Smooth muscle cell (in vitro differentiated cells): Measurements from ENCODE around the gene PEAK1. TPM values are rescaled to one million over a fixed set of nuclear protein-coding genes. Genes with fewer than 3 reads are reported as not detected.

Experiments
- DNase-seq: peaks from one replicate; lab custom pipeline; 2025; ENCODE audit not compliant: unreplicated experiment; lab: John Stamatoyannopoulos, UW
- H2AFZ ChIP-seq: fragments of 200-600 bp; sonication (generic); 2 replicates; pipeline ENCODE4 v1.6.0; 2016; ENCODE audit warnings: antibody characterized with exemption, low read depth, mild to moderate bottlenecking
- H3F3A ChIP-seq: fragments of 200-600 bp; sonication (generic); 2 replicates; pipeline ENCODE4 v1.6.0; 2017; ENCODE audit warnings: antibody characterized with exemption, low read depth
- H3K27ac ChIP-seq: fragments of 200-600 bp; sonication (generic); 2 replicates; pipeline ENCODE4 v1.5.1; 2016; ENCODE audit warnings: low read depth, mild to moderate bottlenecking
- H3K27me3 ChIP-seq: fragments of 200-600 bp; sonication (generic); 2 replicates; pipeline ENCODE4 v1.6.1; 2016; ENCODE audit warnings: low read depth, mild to moderate bottlenecking
- H3K36me3 ChIP-seq: fragments of 200-600 bp; sonication (generic); 2 replicates; pipeline ENCODE4 v1.5.1; 2016; ENCODE audit warnings: low read depth
- H3K4me1 ChIP-seq: fragments of 200-600 bp; sonication (generic); 2 replicates; pipeline ENCODE4 v1.5.1; 2016; ENCODE audit warnings: low read depth
- H3K4me2 ChIP-seq: fragments of 200-600 bp; sonication (generic); 2 replicates; pipeline ENCODE4 v1.6.0; 2016; ENCODE audit warnings: mild to moderate bottlenecking
- H3K4me3 ChIP-seq: fragments of 200-600 bp; sonication (generic); 2 replicates; pipeline ENCODE4 v1.5.1; 2016; ENCODE audit warnings: mild to moderate bottlenecking
- H3K79me2 ChIP-seq: fragments of 200-600 bp; sonication (generic); 2 replicates; pipeline ENCODE4 v1.6.0; 2016; ENCODE audit warnings: low read depth, mild to moderate bottlenecking
- H3K9ac ChIP-seq: fragments of 200-600 bp; sonication (generic); 2 replicates; pipeline ENCODE4 v1.6.0; 2016; ENCODE audit warnings: low read depth
- H3K9me3 ChIP-seq: fragments of 200-600 bp; sonication (generic); replicated peaks from 2 replicates; pipeline ENCODE4 v1.5.1; 2016; ENCODE audit warnings: low read depth
- H4K20me1 ChIP-seq: fragments of 200-600 bp; sonication (generic); 2 replicates; pipeline ENCODE4 v1.6.0; 2016; ENCODE audit warnings: low read depth
- whole genome bisulfite sequencing: methylation state at CpG from one replicate; pipeline ENCODE4 v1.1.7; 2016; ENCODE audit warnings: low lambda C conversion rate; 5-methylcytosine and 5-hydroxymethylcytosine counted together
- polyA plus RNA-seq: library from polyadenylated mRNA; unstranded; fragments of >200 nt; fragmentation: Nextera tagmentation; extraction: Ambion mirVana; gene quantifications from 2 replicates; pipeline ENCODE4 v1.2.1, GENCODE V29; 2016
- total RNA-seq: library from RNA; depleted of rRNA; stranded (reverse); fragments of >200 nt; gene quantifications from 2 replicates; pipeline ENCODE4 v1.2.3, GENCODE V29; 2014
- TF ChIP-seq, protein P1 (sequence below): fragments of 200-600 bp; sonication (generic); IDR thresholded peaks from 2 replicates; pipeline ENCODE4 v1.5.1; 2017; ENCODE audit warnings: borderline replicate concordance, mild to moderate bottlenecking, antibody characterized with exemption; ENCODE audit not compliant: insufficient read depth, poor library complexity, severe bottlenecking

PEAK1 gene
- total and polyA plus RNA-seq, 2 experiments from 2014 or later = 5.6 to 21.9 TPM

DNA sequence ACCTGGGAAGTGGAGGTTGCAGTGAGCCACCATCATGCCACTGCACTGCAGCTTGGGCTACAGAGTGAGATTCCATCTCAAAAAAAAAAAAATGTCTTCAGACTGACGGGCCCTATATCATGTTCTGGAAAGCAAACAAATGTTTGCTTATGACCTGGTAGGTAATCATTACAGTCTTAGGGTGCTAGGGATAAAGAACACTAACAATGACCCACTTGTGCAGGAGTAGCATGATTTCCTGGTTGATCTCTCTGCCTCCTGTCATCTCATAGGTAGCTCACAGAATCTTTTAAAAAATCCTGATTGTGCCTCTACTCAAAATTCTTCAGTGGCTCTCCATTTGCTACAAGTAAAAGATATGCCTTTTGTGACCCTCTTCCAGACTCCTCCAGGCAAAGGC is 274.5 kb downstream of the PEAK1 start:
- H3K4me2 ChIP-seq = peak overlapping the region; percentile 70
- peaks cover 3% of the 10 kb centered on the region for H4K20me1 ChIP-seq
- TF ChIP-seq, protein P1, sequence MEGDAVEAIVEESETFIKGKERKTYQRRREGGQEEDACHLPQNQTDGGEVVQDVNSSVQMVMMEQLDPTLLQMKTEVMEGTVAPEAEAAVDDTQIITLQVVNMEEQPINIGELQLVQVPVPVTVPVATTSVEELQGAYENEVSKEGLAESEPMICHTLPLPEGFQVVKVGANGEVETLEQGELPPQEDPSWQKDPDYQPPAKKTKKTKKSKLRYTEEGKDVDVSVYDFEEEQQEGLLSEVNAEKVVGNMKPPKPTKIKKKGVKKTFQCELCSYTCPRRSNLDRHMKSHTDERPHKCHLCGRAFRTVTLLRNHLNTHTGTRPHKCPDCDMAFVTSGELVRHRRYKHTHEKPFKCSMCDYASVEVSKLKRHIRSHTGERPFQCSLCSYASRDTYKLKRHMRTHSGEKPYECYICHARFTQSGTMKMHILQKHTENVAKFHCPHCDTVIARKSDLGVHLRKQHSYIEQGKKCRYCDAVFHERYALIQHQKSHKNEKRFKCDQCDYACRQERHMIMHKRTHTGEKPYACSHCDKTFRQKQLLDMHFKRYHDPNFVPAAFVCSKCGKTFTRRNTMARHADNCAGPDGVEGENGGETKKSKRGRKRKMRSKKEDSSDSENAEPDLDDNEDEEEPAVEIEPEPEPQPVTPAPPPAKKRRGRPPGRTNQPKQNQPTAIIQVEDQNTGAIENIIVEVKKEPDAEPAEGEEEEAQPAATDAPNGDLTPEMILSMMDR = no peak
- 83% methylated on average over 1 of the region's 1 CpG for WGBS
- peaks cover 17% of the 10 kb centered on the region for H3K36me3 ChIP-seq
- H3K9ac ChIP-seq = no peak overlapping the region
- H3F3A ChIP-seq = peaks cover 28% of the 10 kb centered on the region
- H3K4me3 ChIP-seq = no peak overlapping the region
- H3K27me3 ChIP-seq = no peaks in the 10 kb centered on the region
- peaks cover 11% of the 10 kb centered on the region for H3K9me3 ChIP-seq
- H3K79me2 ChIP-seq = peaks cover 11% of the 10 kb centered on the region
- no peak for DNase-seq
- H3K27ac ChIP-seq = peak overlapping the region; percentile 91
- H3K4me1 ChIP-seq = peaks cover 11% of the 10 kb centered on the region
- no peak overlapping the region for H2AFZ ChIP-seq

DNA sequence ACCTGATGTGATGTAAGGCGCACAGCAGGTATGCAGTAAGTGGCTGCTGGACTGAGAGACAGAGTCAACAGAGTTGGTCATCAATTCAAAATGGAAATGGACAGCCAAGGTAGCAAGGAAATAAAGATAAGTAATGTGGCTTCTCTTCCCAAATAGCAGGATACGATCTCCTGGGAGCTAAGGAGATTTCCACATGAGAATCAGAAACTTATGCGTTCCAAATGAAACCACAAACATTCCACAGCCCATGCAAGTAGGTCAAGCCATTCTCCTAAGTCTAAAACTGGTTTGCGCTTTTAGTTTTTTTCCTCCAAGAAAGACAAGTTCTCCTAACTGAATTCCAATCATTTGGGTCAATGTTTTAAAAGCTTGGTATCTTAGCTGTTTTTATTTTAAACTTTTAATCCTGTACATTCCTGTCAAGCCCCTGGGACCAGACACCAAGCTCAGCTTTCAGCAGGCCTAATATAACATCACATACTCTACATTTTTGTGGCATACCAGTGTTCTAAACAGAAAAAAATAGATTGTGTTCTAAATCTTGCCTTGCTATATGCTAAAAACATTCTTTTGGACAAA is 275.3 kb downstream of the PEAK1 start:
- Histone ChIP-seq H2AFZ (no peak overlapping the region), H3K4me3 (peak overlapping the region; percentile 5), H3K36me3 (peaks cover 20% of the 10 kb centered on the region), H3K4me1 (peaks cover 11% of the 10 kb centered on the region), H3K9me3 (peaks cover 16% of the 10 kb centered on the region), H4K20me1 (peaks cover 3% of the 10 kb centered on the region), H3F3A (peaks cover 28% of the 10 kb centered on the region), H3K27me3 (no peaks in the 10 kb centered on the region), H3K27ac (peak overlapping the region; percentile 91), H3K9ac (peak overlapping the region; percentile 46), H3K4me2 (peak overlapping the region; percentile 70), H3K79me2 (peaks cover 16% of the 10 kb centered on the region)
- TF ChIP-seq, protein P1 = no peak
- 22% methylated on average over 4 of the region's 4 CpGs for WGBS
- DNase-seq = no peak

DNA sequence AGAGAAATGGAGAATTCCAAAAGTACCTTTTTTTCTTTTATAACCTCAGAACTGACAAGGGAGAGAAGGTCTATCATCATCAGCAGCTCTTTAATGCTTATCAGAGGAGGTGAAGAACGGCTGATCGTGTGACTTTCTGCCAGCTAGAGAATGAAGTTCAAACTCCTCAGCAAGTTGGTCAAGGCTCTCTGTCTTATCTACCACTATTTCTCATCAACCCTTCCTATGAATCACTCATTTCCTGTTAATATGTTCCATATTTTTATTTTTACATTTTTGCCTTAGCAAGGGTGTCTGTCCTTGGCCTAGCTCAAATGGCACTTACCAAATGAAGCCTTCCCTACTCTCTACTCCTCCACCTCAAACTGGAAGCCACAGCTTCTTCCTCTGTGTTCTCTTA is 275.9 kb downstream of the PEAK1 start:
- peaks cover 16% of the 10 kb centered on the region for H3K9me3 ChIP-seq
- H3K27me3 ChIP-seq = no peaks in the 10 kb centered on the region
- peak overlapping the region; percentile 70 for H3K4me2 ChIP-seq
- peak overlapping the region; percentile 91 for H3K27ac ChIP-seq
- WGBS = 33% methylated on average over 2 of the region's 2 CpGs
- TF ChIP-seq, protein P1 = no peak
- peak overlapping the region; percentile 46 for H3K9ac ChIP-seq
- H2AFZ ChIP-seq = no peak overlapping the region
- H3K79me2 ChIP-seq = peaks cover 16% of the 10 kb centered on the region
- peak overlapping the region; percentile 5 for H3K4me3 ChIP-seq
- H4K20me1 ChIP-seq = peaks cover 3% of the 10 kb centered on the region
- H3K4me1 ChIP-seq = peaks cover 11% of the 10 kb centered on the region
- H3K36me3 ChIP-seq = peaks cover 20% of the 10 kb centered on the region
- H3F3A ChIP-seq = peaks cover 28% of the 10 kb centered on the region
- DNase-seq = no peak

DNA sequence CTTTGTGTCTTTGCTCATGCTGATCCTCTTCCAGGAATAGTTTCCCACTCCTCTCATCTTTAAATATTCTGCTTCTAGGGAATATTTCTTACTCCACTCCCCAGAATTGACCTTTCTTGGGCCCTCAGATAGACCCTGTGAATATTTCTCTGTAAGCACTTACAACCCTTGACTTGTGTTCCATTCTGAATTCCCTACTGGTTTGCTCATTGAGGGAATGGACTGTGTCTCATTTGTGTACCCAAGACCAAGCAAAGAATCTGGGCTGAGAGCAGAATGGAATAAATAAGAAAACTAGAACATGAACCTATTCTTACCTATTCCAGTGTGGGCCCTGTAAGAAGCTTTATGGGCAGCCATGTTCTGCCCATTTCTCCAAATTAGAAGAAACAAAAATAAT is 276.3 kb downstream of the PEAK1 start:
- TF ChIP-seq, protein P1 = no peak
- Histone ChIP-seq H3K27me3 (no peaks in the 10 kb centered on the region), H3K9me3 (peaks cover 16% of the 10 kb centered on the region), H3K4me2 (peak overlapping the region; percentile 70), H3K9ac (no peak overlapping the region), H3F3A (peaks cover 28% of the 10 kb centered on the region), H2AFZ (no peak overlapping the region), H4K20me1 (peaks cover 3% of the 10 kb centered on the region), H3K79me2 (peaks cover 16% of the 10 kb centered on the region), H3K27ac (peak overlapping the region; percentile 91), H3K4me3 (no peak overlapping the region), H3K36me3 (peaks cover 20% of the 10 kb centered on the region), H3K4me1 (peaks cover 11% of the 10 kb centered on the region)
- no peak for DNase-seq
